NCI-H510A treated with DMSO at 0.1 percent for 48 hours (cell line): ENCODE measurements around the gene TGIF1.
"Not testable (repeated sequence)": the region's sequence is repeated elsewhere in the genome, so short reads cannot be mapped to it uniquely, and the experiment has no call there.

Source experiments
- DNase-seq: peaks from one replicate; lab custom pipeline; 2025; lab: John Stamatoyannopoulos, UW

The TGIF1 gene

DNA sequence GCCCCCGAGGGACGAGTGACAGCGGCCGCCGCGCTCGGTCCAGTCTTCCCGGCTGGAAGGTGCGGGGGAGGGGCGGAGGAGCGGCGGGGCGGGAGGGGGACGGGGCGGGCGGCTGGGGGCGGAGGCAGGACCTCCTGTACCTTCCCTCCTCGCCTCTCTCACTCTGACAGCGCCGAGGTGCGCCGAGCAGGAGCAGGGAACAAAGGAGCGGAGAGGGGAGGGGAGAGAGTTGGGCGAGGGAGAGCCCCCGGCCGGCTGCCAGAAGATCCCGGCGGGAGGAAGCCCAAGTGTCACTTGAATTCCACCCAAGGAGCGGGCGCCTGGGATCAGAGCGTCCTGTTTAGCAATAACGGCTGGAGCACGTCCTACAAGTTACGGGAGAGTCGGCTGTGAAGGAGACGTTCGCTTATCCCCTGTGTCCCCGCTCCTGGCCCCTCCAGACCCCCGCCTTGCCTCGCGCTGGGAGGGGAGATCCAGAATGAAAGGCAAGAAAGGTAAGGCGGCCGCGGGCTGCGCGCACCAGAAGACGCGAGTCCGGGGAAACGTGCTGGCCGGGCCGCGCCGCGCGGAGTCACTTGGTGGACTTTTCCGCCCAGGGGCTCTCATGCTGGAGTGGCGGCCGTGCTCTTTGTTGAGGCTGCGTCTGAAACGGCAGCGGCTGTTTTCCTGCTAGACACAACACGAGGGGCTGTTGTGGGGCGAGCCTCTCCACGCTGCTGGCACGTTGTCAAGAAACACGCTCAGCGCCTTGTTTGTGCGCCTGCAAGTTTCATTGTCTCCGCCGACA is at the start of gene TGIF1:
TGIF1 (plus strand) TSS at position 161 of the 787 bp plus-strand sequence; CDS start at position 479, 318 bp downstream.
- DNase-seq, result peak; percentile 66

DNA sequence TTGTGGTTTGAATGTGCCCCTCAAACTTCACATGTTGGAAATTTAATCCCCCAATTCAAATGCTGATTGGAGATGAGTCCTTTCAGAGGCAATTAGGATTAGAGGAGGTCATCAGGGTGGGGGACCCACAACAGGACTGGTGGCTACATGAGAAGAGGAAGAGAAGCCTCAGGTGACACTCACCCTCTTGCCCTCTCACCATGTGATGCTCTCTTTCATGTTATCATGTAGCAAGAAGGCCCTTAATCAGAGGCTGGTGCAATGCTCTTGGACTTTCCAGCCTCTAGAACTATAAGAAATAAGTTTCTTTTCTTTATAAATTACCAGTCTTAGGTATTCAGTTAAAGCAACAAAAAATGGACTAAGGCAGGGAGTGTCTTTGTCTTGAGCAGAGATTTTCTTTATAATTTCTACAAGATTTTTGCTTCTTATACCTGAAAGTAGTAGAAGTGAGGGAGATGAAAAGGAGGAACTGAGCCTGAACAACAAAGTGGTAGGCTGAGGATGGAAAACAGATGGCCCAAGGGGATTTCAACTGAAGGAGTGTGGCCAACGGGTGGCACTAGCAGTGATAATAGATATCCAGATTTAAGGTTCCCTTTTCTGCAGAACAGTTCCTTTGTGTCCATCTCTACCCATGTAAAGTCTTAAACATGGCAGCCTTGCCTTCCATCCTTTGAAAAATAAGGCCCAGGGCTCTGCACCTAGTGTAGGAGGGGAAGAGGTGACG is 49.2 kb upstream of the TGIF1 start:
- DNase-seq, result no peak

DNA sequence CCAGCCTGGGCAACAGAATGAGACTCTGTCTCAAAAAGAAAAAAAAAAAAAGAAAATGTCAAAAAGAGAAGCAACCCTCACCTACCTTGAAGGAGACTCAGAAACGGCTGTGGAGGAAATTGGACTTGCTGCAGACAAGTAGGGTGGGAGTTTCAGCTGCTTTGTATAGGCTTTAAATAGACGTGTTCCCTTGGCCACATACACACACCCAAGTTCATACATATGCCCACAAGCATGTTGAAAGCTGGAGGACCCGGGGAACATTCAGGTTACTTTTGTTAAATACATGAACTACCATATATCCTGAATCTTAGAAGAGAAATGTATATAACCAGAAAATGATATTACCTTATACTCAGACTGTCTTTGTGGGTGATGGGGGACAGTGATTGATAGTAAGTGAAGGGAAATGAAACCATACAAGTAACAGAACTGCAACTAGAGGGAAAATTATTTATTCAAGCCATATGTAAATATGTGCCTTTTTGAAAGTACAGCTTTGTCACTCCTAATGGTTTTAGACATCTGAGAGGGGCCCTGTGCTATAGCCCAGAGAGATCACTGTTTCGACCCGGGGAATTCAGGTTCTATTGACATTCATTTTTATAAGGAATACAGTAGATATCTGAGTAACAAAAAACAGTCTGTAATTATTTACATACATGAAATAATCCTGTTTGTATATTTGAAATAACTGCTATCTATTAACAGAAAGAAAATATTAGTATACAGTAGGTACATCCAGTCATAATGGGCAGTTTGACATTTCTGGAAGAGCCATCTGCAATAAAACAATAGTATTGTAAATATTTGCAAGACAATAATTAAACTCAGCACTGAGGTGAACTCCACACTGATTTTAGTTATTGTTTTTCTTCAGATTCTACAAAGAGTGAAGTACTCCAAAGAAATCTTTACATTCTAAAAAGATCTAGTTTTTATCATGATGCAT is 48.0 kb upstream of the TGIF1 start:
- no peak for DNase-seq

DNA sequence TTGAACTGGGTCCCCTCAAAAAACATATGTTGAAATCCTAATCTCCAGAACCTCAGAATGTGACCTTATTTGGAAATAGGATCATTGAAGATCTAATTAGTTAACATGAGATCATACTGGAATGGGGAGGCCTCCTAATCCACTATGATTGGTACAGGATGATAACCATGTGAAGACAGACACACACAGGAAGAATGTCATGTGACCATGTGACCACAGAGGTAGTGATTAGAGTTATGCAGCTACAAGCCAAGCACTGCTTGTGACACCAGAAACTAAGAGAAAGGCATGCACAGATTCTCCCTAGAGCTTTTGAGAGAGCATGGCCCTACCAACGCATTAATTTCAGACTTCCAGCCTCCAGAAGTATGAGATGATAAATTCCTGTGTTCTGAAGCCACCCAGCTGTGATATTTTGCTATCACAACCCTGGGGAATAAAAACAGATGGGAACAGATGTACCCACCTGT is 47.0 kb upstream of the TGIF1 start:
- no peak for DNase-seq

DNA sequence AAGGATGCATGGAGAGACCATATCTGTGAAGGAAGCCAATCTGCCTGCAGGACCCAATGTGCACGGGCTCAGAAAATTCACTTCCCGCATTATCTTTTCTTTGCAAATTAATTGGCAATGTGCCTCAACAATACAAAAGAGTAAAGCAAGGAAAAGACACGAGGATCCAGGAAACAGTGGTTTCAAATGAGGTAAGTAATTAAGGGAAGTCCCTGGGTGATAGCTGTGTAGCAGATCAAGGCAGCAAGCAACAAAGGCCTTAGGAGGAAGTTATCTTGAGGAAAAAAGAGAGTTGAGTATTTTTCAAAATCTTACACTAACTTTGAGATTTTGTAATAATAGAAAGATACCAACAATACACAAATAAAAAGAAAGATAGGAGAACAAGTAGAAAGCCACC is 44.3 kb upstream of the TGIF1 start:
- DNase-seq, result no peak

DNA sequence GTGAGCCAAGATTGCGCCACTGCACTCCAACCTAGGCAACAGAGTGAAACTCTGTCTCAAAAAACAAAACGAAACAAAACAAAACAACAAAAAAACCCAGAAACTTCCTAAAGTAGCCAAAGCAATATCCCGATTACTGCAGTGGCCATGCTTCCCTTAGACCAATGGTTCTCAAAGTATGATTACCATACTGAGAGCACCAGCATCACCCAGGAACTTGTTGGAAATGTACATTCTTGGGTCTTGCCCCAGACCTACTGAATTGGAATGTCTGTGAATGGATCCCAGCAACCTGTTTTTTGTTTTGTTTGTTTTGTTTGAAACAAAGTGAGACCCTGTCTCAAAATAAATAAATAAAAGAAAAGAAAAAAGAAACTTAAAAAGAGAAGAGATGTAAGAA is 41.9 kb upstream of the TGIF1 start:
- no peak for DNase-seq

DNA sequence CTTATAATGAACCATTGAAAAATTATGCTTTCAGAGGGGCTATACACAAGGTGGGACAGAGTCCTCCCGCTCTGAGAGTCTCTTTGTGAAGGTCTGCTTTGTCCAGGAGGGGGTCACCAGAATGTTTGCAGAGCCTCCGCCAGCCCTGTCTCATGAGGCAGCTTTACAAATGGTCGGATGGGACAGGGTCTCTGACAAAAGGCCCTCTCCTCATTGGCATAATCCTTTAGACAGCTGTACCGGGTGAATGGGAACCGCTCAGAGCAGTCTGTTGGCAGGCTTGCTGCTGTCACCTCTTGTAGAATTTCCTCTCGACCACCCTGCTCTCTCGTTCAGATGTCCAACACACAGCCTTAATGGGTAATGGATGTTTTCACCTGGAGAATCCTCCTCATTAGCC is 40.2 kb upstream of the TGIF1 start:
- no peak for DNase-seq

DNA sequence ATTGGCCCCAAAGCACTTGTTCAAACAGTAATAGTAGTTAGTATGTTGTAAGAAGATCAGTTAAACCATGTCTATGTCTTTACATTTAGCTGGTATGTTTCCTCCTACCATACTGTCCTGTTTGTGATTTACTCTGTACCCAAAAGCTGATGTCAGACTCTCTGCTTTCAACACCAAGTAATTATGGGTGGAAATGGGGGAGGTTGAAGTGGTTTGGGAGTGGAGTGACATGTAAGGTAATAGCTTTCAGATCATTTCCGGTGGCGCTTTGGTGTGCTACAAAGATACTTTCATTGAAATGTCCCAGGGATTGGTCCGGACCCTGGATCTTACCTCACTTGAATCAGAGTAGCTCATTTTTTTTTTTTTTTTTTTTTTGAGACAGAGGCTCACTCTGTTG is 39.7 kb upstream of the TGIF1 start:
- no peak for DNase-seq

DNA sequence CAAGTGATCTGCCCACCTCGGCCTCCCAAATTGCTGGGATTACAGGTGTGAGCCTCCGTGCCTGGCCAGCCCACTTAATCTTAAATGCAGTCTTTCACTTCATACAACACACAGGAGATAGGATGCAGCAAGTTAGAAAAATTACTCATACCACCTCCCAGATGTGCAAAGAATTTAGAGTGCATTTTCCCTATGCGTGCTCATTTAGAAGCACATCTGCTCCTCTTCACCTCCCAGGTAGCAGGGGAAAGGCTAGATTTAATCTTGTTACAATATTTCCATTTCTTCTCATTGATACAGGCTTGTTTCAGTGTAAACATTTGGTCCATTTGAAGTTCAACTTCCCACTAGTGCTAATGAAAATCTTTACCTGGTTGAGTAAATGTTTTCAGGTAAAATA is 39.1 kb upstream of the TGIF1 start:
- not testable (repeated sequence) for DNase-seq

DNA sequence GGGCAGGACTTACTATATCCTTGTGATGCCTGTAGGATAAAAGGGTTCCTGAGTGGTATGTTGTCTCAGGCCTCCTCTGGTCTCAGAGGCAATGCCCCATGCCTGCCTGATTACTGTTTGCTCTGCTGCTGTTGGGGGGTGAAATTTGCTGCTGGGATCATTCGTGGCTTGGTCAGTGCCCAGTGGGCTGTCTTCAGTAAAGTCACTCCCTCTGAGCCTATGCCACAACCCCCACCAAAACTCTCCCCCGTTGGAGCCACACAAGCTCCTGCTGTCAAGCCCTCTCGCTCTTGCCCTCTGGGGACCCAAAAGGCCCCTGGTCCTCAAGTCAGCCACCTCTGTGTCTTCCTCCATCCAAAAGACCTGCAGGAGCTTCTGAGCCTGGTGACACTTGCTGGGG is 38.6 kb upstream of the TGIF1 start:
- DNase-seq, result no peak

DNA sequence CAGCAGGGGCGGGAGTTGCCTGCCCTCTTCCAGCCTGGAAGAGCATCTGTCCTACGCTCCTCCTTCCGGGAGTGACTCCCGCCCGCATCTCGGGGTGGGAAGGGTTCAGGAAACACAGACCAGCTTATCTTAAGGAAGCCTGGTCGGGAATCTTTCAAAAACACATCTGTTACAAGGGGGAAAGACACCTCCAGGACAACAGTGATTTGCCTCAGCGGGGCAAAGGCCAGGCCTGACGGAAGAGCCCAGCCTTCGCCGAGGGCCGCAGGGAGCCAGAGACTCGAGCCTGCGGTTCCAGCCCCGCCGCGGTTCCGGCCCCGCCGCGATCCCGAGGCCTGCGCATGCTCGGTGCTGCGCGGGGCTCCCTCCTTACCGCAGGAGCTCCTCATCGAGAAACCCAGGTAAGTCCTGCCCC is 38.1 kb upstream of the TGIF1 start:
- no peak for DNase-seq

DNA sequence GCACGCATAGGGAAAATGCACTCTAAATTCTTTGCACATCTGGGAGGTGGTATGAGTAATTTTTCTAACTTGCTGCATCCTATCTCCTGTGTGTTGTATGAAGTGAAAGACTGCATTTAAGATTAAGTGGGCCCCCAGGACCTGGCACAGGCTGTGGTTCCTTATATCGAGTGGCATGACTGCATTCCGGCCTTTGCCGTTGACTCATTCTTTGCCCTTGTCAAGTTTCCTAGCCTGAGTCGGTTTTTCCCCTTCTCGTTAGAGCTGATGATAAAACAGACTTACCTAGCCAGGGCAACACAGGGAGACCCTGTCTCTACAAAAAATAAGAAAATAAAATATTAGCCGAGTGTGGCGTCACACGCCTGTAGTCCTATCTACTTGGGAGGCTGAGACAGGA is 37.4 kb upstream of the TGIF1 start:
- not testable (repeated sequence) for DNase-seq

DNA sequence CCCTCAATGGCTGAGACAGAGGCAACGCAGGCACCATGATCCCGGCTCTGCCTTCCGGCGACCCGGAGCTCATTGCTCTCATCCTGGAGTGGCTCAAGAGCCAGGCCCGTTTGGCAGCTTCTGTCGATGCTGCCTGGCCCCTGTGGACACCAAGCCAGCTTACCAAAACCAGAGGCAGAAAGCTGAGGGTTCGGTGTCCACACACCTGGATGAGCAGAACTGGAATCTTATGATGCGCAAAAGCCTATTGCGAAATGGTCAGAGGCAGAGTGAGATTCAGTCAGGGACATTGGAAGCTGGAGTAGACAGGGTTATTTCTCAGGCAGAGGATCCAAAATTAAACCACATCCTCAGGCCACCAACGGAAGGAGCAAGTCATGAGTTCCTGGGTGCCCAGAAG is 34.9 kb upstream of the TGIF1 start:
- DNase-seq, result no peak

DNA sequence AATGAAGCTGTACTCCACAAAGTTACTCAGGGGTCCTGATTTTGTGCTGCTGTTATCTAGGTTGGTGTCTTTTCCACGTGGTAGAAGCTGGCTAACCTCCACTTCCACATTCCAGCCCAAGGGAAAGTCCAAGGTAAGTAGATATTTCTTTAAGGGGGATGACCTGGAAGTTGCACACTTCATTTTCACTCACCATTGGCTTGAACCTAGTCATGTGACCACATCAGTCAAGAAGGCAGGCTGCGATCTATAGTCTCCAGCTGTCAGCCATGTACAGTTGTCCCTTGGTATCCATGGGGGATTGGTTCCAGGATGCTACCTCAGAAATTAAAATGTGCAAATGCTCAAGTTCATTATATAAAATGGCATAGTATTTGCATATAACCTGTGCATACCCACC is 31.9 kb upstream of the TGIF1 start:
- no peak for DNase-seq

DNA sequence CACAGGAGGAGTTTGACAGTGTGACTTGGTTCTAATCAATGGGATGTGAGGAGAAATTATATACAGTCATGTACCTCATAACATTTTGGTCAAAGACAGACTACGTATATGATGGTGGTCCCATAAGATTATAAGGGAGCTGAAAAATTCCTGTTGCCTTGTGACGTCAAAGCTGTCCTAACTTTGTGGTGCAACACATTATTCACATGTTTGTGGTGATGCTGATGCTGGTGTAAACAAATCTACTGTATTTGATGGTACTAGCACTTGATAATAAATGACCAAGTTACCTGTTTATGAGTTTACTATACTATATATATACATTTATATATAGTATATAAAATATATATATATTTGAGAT is 29.1 kb upstream of the TGIF1 start:
- no peak for DNase-seq

DNA sequence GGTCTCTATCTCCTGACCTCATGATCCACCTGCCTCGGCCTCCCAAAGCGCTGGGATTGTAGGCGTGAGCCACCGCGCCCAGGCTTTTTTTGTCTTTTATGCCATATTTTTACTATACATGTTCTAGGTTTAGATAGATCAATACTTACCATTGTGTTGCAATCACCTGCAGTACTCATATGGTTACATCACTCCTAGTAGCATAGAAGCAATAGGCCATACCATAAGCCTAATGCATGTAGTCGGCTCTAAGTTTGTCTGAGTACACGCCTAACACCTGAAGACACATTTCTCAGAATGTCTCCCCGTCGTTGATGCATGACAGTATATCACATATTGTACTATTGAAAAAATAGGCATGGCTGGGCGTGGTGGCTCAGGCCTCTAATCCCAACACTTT is 27.1 kb upstream of the TGIF1 start:
- DNase-seq, result no peak

DNA sequence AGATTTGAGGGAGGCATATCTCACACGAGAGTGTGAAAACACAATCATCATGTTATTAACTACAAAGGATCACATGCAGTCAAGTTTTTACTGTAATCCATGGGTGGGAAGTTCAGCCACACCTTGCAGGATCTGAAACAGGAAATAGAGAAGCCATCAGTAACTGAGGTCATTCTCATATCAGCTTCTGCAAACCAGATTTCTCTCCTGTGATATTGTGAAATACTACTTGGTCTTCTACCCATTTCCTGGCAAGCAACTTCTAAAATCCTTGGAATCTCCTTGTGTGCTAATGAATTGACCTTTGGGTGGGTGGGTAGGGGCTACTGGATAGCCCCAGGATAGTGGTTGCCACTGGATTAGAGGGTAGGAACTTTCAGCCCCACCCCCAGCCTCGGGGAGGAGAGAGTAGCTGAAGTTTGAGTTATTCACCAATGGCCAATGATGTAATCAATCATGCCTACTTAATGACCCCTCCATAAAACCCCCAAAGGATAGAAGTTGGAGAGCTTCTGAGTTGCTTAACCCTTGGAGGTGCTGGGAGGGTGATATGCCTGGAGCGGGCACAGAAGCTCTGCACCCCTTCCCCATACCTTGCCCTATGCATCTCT is 25.6 kb upstream of the TGIF1 start:
- DNase-seq, result no peak

DNA sequence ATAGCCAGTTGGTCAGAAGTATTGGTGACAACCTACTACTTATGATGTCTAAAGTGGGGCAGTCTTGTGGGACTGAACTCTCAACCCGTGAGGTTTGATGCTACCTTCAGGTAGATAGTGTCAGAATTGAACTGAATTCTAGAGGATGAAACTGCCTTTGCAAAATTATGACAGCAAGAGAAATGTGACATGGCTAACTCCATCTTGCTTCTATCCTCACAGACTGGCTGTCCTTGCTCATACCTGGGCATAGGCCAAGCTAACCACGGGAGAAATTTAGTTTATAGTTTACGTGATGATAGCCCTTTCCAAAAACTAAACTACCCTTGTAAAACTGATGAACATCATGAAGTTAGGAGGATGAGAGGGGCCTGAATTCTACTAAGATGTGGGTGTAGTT is 24.9 kb upstream of the TGIF1 start:
- DNase-seq, result no peak

DNA sequence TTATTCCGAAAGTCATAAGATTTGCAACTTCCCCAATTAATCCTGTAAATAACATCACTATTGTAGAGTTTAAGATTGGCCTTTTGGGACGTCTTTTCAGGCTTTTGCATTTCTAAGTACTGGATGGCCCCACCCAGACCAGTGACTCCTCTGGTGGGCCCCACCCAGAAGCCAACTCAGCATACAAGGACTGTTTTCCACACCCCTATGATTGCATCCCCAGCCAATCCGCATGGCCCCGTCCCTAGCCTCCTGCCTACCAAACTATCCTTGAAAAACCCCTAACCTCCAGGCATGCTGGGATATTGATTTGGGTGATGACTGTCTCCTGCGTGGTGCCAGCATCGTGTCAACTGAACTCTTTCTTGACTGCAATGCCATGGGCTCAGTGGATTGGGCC is 24.5 kb upstream of the TGIF1 start:
- no peak for DNase-seq

DNA sequence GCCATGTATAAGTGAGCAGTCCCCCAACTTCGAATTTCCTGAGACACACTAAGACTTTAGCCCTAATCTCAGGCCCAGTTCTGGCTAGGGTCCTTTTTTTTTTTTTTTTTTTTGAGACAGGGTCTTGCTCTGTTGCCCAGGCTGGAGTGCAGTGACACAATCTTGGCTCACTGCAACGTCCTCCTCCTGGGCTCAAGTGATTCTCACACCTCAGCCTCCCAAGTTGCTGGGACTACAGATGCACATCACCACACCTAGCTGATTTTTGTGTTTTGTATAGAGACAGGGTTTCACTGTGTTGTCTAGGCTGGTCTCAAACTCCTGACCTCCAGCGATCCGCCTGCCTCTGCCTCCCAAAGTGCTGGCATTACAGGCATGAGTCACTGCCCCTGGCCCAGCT is 23.9 kb upstream of the TGIF1 start:
- DNase-seq, result no peak

DNA sequence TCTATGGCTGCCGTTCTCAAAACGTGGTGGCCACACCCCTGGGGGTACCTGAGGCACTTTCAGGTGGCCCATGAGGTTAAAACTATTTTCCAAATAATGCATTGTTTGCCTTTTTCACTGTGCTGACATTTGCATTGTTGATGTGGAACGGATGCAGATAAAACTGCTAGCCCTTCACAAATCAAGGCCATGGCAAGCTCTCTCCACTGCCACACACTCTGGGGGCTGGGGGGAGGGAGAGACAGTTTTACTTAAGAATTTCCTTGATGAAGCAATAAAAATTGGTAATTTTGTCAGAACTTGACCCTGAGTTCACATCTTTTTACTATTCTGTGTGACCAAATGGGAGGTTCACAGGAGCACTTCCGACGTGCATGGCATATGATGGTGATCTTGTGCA is 22.0 kb upstream of the TGIF1 start:
- DNase-seq, result no peak

DNA sequence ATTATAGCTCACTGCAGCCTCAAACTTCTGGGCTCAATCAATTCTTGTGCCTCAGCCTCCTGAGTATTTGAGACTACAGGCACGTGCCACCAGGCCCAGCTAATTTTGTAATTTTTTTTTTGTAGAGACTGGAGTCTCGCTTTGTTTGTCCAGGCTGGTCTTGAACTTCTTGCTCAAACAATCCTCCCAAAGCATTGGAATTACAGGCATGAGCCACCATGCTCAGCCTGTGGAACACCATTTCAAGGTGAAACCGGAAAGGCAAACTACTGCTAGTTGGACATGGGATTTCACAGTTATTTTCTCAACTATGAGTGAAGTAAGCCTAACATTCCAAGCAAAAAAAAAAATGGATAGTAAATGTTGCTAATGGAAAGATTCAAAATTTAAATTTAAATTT is 20.9 kb upstream of the TGIF1 start:
- DNase-seq, result no peak
